ENCODE measurements around the gene MID1. TPM values are rescaled to one million over a fixed set of nuclear protein-coding genes. Genes with fewer than 3 reads are reported as not detected.

The MID1 gene, protein sequence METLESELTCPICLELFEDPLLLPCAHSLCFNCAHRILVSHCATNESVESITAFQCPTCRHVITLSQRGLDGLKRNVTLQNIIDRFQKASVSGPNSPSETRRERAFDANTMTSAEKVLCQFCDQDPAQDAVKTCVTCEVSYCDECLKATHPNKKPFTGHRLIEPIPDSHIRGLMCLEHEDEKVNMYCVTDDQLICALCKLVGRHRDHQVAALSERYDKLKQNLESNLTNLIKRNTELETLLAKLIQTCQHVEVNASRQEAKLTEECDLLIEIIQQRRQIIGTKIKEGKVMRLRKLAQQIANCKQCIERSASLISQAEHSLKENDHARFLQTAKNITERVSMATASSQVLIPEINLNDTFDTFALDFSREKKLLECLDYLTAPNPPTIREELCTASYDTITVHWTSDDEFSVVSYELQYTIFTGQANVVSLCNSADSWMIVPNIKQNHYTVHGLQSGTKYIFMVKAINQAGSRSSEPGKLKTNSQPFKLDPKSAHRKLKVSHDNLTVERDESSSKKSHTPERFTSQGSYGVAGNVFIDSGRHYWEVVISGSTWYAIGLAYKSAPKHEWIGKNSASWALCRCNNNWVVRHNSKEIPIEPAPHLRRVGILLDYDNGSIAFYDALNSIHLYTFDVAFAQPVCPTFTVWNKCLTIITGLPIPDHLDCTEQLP
- 10 to 100 TPM in 11 of 12 donors, not detected in 1; 19.9 to 36.1 (median 27.3) TPM for polyA plus RNA-seq (ENCODE audit: insufficient read length in 12 of 12)
- long read RNA-seq, donor 1, full-length matches to known transcripts, result 3 of 3 reads
- long read RNA-seq, donor 1, partial matches to known transcripts, result 0 of 3 reads
- long read RNA-seq, donor 1, other reads (novel, unspliced or antisense), result 0 of 3 reads
- long read RNA-seq, donor 2, full-length matches to known transcripts, result 4 of 4 reads
- long read RNA-seq, donor 2, partial matches to known transcripts, result 0 of 4 reads
- long read RNA-seq, donor 2, other reads (novel, unspliced or antisense), result 0 of 4 reads
- long read RNA-seq, donor 3, full-length matches to known transcripts, result 3 of 3 reads
- long read RNA-seq, donor 3, partial matches to known transcripts, result 0 of 3 reads
- long read RNA-seq, donor 3, other reads (novel, unspliced or antisense), result 0 of 3 reads
- long read RNA-seq, donor 4, partial matches to known transcripts, result 0 of 1 reads
- long read RNA-seq, donor 4, other reads (novel, unspliced or antisense), result 0 of 1 reads
- long read RNA-seq, donor 5, full-length matches to known transcripts, result 7 of 7 reads
- long read RNA-seq, donor 5, partial matches to known transcripts, result 0 of 7 reads
- long read RNA-seq, donor 5, other reads (novel, unspliced or antisense), result 0 of 7 reads
- long read RNA-seq, donor 6, full-length matches to known transcripts, result 2 of 2 reads
- long read RNA-seq, donor 6, partial matches to known transcripts, result 0 of 2 reads
- long read RNA-seq, donor 6, other reads (novel, unspliced or antisense), result 0 of 2 reads
- long read RNA-seq, donor 7, full-length matches to known transcripts, result 3 of 3 reads
- long read RNA-seq, donor 7, partial matches to known transcripts, result 0 of 3 reads
- long read RNA-seq, donor 7, other reads (novel, unspliced or antisense), result 0 of 3 reads
- long read RNA-seq, donor 8, partial matches to known transcripts, result 0 of 6 reads
- long read RNA-seq, donor 8, other reads (novel, unspliced or antisense), result 0 of 6 reads
- long read RNA-seq, donor 9, partial matches to known transcripts, result 0 of 2 reads
- long read RNA-seq, donor 9, other reads (novel, unspliced or antisense), result 0 of 2 reads
- long read RNA-seq, donor 10, full-length matches to known transcripts, result 6 of 6 reads
- long read RNA-seq, donor 10, partial matches to known transcripts, result 0 of 6 reads
- long read RNA-seq, donor 10, other reads (novel, unspliced or antisense), result 0 of 6 reads
- long read RNA-seq, donor 11, full-length matches to known transcripts, result 4 of 4 reads
- long read RNA-seq, donor 11, partial matches to known transcripts, result 0 of 4 reads
- long read RNA-seq, donor 11, other reads (novel, unspliced or antisense), result 0 of 4 reads

DNA sequence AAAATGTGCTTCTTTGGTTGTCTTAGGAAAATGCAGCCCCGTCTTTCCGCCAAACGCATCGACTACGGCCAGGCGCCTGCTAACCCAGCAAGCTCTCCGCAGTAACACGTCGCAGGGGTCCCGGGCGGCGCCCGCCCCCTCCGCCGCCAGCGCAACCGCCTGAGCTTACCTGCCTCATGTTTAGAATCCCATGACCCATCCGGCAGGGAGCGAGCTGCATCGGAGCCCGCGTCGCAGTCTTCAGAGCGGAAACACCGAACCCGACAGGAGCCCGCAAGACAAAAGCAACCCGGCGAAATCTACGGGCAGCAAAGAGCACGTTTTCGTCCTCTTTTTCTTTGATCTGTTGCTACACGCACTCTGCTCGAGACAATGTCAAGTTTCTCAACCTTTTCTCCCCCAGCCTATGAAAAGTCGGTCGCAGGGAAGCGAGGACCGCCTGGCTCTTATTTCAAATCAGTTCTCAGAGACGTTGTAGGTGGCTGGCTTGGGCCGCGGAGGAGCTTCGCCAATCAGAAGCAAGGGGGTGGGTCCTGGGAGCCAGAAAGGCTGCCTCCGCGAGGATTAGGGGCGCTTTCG, at the start of gene MID1:
Gene MID1 (minus strand): TSS at position 465 of the 579 bp plus-strand sequence. CDS start 53,038 bp downstream, outside the sequence.
- peak; percentile 85 for DNase-seq

DNA sequence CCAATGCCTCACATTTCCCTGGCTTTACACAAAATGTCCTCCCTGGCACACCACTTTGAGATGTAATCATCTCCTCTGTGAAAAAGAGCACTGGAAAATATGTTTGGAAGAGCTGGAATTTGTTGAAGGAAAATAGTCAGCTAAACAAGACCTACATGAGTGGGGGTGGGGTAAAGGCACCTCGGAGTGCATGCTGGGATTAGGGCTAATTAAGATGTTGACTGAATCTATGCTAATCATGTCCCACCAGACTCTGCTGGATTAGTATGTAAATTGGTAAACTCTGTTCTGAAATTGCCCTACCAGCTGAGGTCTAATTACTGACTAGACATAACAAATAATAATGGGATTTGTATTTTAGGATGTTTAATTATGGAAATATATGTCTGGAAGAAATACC, 46.8 kb upstream of the MID1 start:
- DNase-seq, result no peak

DNA sequence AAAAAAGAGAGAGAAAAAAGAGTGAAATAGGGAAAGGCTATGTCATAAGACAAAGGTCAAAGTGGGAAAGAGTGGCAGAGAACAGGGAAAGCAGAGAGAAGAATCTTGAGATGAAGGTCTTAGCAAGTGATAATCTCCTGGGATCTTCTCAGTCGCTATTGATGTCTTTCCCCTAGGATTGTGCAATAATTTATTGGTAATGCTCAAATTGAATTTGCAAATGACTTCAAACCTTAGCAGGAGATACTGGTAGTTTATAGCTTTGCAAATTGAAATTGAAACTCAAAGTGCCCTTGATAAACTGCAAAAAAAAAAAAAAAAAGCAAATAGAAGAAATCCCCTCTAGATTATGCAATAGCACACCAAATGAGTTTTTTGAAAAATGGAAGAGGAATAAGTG, 45.7 kb upstream of the MID1 start:
- DNase-seq, result no peak

DNA sequence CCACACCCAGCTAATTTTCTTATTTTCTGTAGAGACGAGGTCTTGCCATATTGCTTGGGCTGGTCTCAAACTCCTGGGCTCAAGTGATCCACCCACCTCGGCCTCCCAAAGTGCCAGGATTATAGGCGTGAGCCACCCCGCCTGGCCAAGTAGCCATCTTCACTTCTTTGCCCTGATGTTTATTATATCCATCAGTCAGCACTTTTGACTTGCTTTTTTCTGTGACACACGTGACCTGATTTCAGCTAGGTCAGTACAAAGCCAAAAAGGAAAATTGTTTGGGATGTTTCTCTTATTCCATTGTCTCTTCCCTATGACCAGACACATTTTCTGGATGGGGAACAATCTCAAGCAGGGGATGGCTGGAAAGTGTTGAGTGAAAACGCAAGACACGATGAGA, 45.3 kb upstream of the MID1 start:
- DNase-seq, result no peak

DNA sequence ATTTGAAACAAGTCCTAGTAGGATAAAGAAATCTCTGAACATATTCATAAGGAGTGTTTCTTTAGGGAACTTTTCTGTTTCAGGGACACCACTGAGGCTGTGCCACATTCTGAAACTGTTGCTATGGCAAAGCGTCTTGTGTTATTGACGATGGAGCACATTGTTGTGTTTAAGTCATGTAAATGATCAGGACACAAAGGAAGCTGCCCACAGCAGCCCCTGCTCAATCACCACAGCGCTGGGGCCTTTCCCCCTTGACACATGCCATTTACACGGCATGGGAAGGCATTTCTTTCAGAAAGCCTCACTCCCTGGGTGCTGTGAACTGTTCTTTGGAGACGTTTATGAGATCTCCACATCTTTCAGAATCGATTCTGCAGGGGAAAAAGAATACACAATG, 39.8 kb upstream of the MID1 start:
- DNase-seq, result no peak

DNA sequence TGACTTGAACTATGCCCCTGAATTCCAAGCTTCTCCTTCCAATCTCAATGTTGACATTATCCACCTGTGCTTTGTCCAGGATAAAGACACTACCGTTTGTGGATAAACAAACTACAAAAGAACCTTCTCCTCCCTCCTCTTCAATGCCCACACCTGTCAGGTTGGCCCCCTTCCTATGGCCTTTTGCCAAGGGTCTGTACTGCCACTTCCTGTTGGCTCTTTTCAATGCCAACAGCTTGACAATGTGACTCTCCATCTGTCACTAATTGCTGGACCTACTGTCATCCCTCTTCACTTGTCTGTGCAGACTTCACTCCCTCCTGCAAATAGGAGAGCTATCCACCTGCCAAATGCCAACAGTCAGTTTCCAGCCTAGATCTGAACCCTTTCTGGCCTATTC, 35.8 kb upstream of the MID1 start:
- no peak for DNase-seq

DNA sequence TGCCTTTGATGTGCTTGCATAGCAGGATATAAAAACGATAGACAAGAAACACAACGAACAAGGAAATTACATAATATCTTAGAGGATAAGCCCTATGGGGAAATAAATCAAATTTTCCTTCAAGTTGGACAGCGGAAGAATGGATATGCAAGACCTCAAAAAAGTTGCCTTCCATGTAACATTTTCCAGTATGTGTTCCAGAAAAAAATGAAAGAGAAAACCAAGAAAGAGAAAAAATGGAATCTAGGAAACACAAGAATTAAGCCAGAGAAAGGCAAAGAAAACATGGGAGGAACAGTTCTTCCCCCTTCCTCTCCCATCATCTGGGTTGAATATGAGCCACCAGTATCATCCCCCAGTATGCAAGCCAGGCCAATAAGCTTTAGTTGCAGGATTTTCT, 34.6 kb upstream of the MID1 start:
- peak; percentile 54 for DNase-seq

DNA sequence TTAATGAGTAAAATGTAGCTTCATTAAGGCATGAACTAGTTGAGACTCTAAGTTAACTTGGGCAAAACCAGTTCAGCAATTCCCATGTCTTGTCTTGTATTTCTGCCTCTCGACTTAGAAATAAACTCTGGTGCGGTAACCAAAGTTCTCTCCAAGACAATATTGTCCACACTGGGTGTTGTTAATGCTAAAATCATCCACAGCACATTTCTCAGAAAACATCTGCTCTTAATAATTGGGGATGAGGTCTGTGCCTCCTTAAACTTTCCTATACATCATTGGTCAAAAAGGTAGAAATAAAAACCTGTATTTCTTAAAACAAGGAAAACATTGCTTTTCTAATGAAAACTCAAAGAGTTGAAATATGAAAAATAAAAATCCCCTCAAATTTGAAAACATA, 32.9 kb upstream of the MID1 start:
- no peak for DNase-seq

DNA sequence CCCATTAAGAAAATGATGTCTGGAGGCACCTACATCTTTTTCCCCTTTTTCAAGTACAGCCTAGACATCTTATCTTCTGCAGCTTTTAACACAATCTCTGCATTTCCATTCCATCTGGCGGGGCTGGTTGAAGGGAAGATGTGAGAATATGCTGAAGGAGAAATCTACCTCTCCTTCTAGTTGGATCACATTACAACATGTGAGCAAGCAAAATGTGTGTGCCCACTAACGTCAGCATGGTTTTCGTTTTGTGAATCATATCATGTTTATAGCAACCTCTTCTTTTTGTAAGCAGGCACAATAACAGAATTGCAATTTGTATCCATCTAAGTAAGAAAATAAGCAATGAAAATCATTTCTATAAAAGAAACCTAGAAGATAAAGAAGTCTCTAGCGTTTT, 28.9 kb upstream of the MID1 start:
- DNase-seq, result no peak

DNA sequence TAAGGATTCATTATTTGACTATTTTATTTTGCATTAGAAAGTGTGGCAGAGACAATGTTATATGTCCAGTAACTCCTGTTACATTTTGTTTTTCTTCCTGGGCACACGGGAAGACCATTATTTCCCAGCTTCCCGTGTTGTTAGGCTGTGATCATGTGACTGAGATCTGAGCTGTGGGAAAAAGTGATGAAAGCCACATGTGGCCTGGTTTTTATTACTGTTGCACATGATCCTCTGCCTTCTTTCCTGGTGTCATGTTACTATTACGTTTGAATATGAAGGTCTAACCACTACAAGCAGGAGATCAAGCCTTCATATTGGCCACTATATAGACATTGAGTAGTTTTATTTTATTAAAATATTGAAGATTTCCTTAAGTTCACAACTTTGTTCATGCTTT, 28.2 kb upstream of the MID1 start:
- no peak for DNase-seq

DNA sequence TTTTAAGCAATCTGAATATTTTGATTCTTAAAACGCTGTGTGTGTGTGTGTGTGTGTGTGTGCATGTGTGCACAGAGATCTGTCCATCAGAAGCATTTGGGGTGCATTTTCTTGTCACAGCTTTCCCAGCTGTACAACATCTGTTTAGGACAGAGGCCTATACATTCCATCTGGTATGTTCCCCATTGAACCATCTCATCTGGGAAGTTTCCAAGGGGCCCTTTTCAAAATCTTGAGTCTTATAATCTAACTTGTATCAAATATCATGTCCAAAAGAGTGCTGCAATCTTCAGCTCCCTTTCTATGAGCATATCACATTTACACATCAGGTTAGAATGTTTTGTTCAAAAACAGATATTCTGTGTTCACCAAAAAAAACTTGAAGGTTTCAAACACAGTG, 16.5 kb upstream of the MID1 start:
- DNase-seq, result no peak

DNA sequence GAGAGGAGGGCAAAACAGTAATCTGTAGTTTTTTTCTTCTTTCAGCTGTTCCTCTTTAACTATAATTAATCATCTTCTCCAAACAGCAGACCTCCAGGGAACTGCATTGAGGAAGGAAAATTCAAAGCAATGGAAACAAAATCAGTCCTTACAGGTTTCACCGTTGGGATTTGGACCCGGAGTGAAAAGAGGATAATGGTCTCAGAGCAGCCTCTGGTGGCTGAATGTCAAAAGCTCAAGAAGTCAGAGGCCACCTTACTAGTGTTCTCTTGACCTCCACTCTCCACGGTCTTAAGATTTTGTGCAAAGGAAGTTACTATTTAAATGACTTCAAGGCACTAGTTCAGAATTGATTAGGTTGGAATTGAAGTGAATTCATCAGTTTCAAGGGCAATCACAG, 16.0 kb upstream of the MID1 start:
- no peak for DNase-seq

DNA sequence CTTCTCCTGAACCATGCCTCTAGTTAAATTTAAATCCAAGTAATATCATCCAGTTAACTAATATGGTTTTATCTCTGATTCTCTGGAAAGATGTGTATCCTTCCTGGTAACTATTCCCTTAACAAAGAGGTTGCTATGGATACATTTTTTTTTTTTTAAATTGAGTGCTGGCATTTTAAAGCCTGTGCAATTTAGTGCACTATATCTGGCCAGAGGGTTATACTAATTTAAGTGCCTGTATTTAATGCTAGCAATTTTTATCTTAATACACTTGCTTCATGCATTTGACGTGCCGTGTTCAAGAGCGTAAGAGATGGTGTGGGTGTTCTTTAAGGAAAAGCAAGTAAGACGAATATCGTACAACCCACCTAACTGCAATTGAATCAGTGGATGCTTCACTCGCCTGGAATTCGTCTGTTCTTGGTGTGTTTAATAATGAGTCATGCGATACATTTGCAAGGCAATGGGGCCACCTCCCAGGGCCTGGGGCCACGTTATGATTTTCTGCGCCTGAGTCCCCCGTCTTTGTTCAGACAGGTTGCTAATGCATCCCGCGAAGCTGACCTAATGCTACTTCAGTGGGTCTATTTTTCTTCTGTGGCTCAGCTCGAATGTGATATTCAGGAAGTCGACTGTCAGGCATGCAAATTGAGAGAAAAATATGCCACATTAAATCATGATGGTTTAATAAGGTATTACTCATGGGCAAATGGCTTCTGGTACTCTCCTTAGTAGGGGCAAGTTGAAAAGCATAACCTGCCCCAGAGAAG, 14.2 kb upstream of the MID1 start:
- DNase-seq, result no peak

DNA sequence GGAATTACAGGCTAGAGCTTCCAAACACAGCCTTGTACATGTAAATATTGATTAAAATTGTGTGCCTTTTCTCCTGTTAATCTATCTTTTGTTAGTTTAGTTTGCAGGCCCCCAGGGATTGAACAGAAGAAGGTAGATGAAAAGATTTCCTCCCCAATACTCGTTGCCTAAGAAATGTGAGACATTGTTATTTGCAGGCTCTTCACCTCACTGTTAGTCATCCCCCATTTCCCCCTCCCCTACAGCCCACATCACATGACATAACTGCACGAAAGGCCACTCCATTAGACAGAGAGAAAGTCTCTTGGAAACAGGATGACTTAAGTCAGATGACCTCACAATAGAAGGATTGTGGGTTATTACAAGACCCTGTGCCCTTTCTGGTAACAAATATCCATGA, 13.3 kb upstream of the MID1 start:
- no peak for DNase-seq

DNA sequence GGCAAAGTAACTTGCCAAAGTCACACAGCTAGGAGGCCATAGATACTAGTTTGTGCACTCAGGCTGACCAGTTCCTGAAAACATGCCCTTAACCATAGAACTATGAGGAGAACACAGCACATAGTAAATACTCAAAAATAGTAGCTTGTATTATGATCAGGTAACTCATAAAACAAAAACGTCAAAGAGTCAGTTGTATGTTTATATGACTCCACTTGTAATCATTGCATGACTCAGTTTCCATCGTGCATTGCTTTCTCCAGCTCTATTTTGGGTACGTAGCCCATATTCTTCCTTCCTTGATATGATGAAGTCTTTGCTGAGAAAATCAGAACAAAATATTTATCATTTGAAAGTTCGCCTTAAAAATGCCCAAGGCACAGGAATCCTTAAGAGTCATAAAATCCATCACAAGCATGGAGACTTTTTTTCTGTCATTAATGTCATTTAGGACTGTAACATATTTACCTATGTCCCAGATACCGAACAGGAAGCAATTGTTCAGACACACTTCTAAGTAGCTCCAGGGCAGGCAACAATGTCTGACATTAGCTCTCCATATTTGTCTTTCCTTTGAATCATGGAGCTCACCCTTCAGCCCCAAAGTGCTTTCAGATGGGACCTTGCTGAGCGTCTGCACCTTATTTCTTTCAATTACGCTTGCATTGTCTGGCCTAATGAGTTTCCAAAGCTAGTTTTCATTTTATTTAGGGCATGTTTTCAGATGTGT, 11.2 kb upstream of the MID1 start:
- no peak for DNase-seq

DNA sequence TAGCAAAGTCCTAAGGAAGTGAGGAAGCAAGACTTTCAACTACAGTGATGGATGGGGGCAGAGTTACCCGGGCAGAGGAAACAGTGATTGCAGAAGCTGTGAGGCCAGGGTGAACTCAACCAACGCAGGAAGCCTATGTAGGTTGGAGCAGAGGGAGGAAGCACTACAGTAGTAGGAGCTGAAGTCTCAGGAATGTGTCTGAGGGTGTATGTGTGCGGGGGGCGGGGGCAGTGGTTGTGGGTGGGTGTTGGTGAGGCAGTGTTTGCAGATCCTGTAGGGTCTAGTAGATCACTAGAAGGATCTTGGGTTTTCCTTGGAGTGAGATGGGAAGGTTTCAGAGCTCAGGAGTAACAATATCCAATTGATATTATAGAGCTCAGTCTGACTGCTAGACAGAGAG, 9.9 kb upstream of the MID1 start:
- DNase-seq, result no peak

DNA sequence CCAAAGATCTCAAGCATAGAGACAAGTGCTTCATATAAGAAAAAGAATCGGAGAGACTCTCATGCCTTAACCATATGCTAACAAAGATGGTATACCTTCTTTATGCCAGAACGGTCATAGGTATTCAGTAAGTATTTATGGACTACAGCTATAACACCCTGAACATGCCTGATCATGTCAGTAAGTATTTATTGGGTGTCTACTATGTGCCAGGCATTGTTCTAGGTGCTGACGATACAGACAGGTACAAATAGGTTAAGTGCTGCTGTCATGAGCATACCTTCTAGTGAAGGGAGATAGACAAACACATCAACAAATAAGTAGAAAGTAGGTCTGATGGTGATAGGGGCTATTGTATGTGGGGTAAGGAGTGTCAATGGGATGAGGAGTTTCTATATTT, 9.5 kb upstream of the MID1 start:
- DNase-seq, result no peak

DNA sequence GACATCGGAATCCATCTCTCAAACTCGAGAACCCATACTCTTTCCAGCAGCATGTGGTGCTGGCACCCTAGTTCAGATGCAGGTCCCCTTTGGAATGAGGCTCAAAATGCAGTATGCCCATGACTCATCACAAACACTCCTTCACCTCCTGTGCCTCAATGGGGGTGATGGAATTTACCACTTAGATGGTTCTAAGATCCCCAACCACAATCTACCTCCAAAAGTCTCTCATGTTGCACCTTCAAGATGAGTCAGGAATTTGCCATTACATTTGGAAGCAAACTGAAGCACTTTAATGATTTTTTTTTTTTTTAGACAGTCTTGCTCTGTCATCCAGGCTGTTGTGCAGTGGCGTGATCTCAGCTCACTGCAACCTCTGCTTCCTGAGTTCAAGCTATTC, 8.5 kb upstream of the MID1 start:
- DNase-seq, result no peak

DNA sequence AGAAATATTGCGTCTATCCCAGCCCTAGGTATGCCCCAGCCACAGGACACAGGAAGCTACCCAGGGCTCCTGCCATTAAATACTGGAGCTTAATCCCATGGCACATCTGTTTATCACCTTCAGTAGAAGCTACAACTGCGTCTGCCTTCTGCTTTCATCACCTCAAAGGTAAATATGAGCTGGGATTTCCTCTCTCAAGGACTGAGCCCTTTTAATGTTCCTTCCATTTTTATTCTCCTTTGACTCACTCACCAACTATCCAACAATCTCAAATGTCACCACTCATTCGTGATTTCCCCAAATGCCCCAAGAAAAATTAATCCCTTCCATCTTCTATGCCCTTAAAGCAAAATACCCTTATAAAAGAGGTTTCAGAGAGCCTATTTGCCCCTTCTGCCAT, 1.8 kb upstream of the MID1 start:
- DNase-seq, result no peak
